Islet precursor cell (in vitro differentiated cells): ENCODE data around the gene ERBB2.
A peak's percentile ranks its signal among the peaks of the same experiment; 100 is the strongest.

Source experiments
- DNase-seq: peaks from one replicate; pipeline ENCODE4 v3.0.0-alpha.2; 2018

The ERBB2 gene

GRCh38 chr17:39750131-39751015 lies 50.5 kb downstream of the ERBB2 start:
- DNase-seq, result peak; percentile 60

- no peak for DNase-seq
These were observed 51.2 kb downstream of the ERBB2 start for GRCh38 chr17:39751016-39751543.

GRCh38 chr17:39751637-39752036 lies 51.8 kb downstream of the ERBB2 start:
- DNase-seq, result no peak

- peak; percentile 55 for DNase-seq
These were observed 52.5 kb downstream of the ERBB2 start for GRCh38 chr17:39752241-39752881.

- DNase-seq, result no peak
These were observed 53.8 kb downstream of the ERBB2 start for GRCh38 chr17:39753514-39754160.

GRCh38 chr17:39754161-39754957 lies 54.5 kb downstream of the ERBB2 start:
- peak; percentile 94 for DNase-seq

GRCh38 chr17:39754958-39755553 lies 55.2 kb downstream of the ERBB2 start:
- no peak for DNase-seq

GRCh38 chr17:39755554-39756379 lies 55.9 kb downstream of the ERBB2 start:
- no peak for DNase-seq

GRCh38 chr17:39756380-39757079 lies 56.7 kb downstream of the ERBB2 start:
- no peak for DNase-seq

- no peak for DNase-seq
These were observed 57.4 kb downstream of the ERBB2 start for GRCh38 chr17:39757176-39757662.

- DNase-seq, result peak; percentile 68
These were observed 58.3 kb downstream of the ERBB2 start for GRCh38 chr17:39757931-39758873.

- DNase-seq, result peak; percentile 27
These were observed 59.3 kb downstream of the ERBB2 start for GRCh38 chr17:39759204-39759603.

GRCh38 chr17:39761861-39762496 lies 62.1 kb downstream of the ERBB2 start:
- DNase-seq, result peak; percentile 49

- peak; percentile 6 for DNase-seq
These were observed 63.4 kb downstream of the ERBB2 start for GRCh38 chr17:39763051-39763820.

GRCh38 chr17:39764171-39764570 lies 64.3 kb downstream of the ERBB2 start:
- peak; percentile 23 for DNase-seq

- DNase-seq, result peak; percentile 12
These were observed 65.3 kb downstream of the ERBB2 start for GRCh38 chr17:39765175-39765574.

GRCh38 chr17:39765766-39766165 lies 65.9 kb downstream of the ERBB2 start:
- DNase-seq, result peak; percentile 48

GRCh38 chr17:39767147-39767546 lies 67.3 kb downstream of the ERBB2 start:
- DNase-seq, result peak; percentile 33
